GM12878 (cell line): Measurements from ENCODE around the gene LIPM. TPM values are rescaled to one million over a fixed set of nuclear protein-coding genes. Genes with fewer than 3 reads are reported as not detected.
A peak's percentile ranks its signal among the peaks of the same experiment; 100 is the strongest.

Experiments
- ATAC-seq: fragments of 200-7000 bp; cut with Tn5 transposase; 3 replicates; pipeline ENCODE4 v1.9.1; 2020; ENCODE audit warnings: mild to moderate bottlenecking, moderate library complexity
- BruUV-seq: library from RNA; stranded (reverse); fragments of 400-500 nt; replicated peaks from 2 replicates; lab custom pipeline; 2021; lab: Mats Ljungman, UMichigan
- CTCF ChIA-PET: fragments of 300-600 bp; sonication (Branson Sonifier 250); formaldehyde crosslinking; extraction: SDS; loops from one replicate; lab custom pipeline; 2021; ENCODE audit warnings: inconsistent platforms; lab: Yijun Ruan, JAX
- POLR2A ChIA-PET: fragments of 350-600 bp; formaldehyde crosslinking; extraction: SDS; loops from one replicate; lab custom pipeline; 2021; ENCODE audit warnings: inconsistent platforms; lab: Charles Lee
- RAD21 ChIA-PET: fragments of 300-600 bp; sonication (Branson Sonifier 250); formaldehyde crosslinking; loops from one replicate; lab custom pipeline; 2023; ENCODE audit warnings: antibody characterized with exemption; ENCODE audit not compliant: unreplicated experiment; lab: Charles Lee
- SMC1A ChIA-PET: fragments of 300-600 bp; sonication (Branson Sonifier 250); formaldehyde crosslinking; loops from one replicate; lab custom pipeline; 2023; ENCODE audit not compliant: unreplicated experiment, uncharacterized antibody; lab: Charles Lee
- DNase-seq: peaks from one replicate; pipeline ENCODE4 v3.0.0-alpha.2; 2011; ENCODE audit warnings: low read depth, low spot score
- FAIRE-seq: peaks from 3 replicates; lab custom pipeline; 2011; peaks lifted over from hg19 to GRCh38; lab: Jason Lieb, UNC
- H2AFZ ChIP-seq: 2 replicates; pipeline ENCODE4 v1.6.0; 2011; ENCODE audit warnings: low read depth, low read length, control low read depth; ENCODE audit not compliant: control insufficient read depth
- H3K27ac ChIP-seq: 2 replicates; pipeline ENCODE4 v1.5.1; 2011; ENCODE audit warnings: control low read depth; ENCODE audit not compliant: control insufficient read depth, insufficient read depth
- H3K27me3 ChIP-seq, 2 experiments: replicated peaks in 1 of 2; 2 replicates each; pipeline versions ENCODE4 v1.6.0 to v1.6.1; 2011; ENCODE audit warnings: low read length in 1 of 2; ENCODE audit not compliant: control insufficient read depth in 2 of 2, insufficient read depth in 2 of 2
- H3K36me3 ChIP-seq, 2 experiments: 2 replicates each; pipeline ENCODE4 v1.5.1; 2011; ENCODE audit warnings: low read length in 1 of 2; ENCODE audit not compliant: control insufficient read depth in 2 of 2, insufficient read depth in 2 of 2
- H3K4me1 ChIP-seq: 2 replicates; pipeline ENCODE4 v1.6.1; 2011; ENCODE audit warnings: mild to moderate bottlenecking, low read length, moderate library complexity, mixed read lengths; ENCODE audit not compliant: control insufficient read depth, insufficient read depth
- H3K4me2 ChIP-seq: 2 replicates; pipeline ENCODE4 v1.6.0; 2011; ENCODE audit warnings: control low read depth; ENCODE audit not compliant: control insufficient read depth, insufficient read depth
- H3K4me3 ChIP-seq: fragments of 200-600 bp; sonication (generic); 2 replicates; pipeline ENCODE4 v1.5.1; 2016
- H3K79me2 ChIP-seq: 2 replicates; pipeline ENCODE4 v1.6.0; 2011; ENCODE audit warnings: low read length; ENCODE audit not compliant: control insufficient read depth, insufficient read depth
- H3K9ac ChIP-seq: 2 replicates; pipeline ENCODE4 v1.8.0; 2011; ENCODE audit warnings: low read length, control low read depth, mixed read lengths; ENCODE audit not compliant: control insufficient read depth, insufficient read depth
- H3K9me3 ChIP-seq: replicated peaks from 3 replicates; pipeline ENCODE4 v1.5.1; 2011; ENCODE audit warnings: mild to moderate bottlenecking, low read length; ENCODE audit not compliant: control insufficient read depth, insufficient read depth
- H4K20me1 ChIP-seq: 2 replicates; pipeline ENCODE4 v1.6.0; 2011; ENCODE audit not compliant: control insufficient read depth, insufficient read depth
- BCL11A ChIP-seq: IDR thresholded peaks from 2 replicates; pipeline ENCODE4 v1.6.1; 2011; ENCODE audit warnings: low read depth, low read length
- MAX ChIP-seq: IDR thresholded peaks from 2 replicates; pipeline ENCODE4 v1.6.1; 2012; ENCODE audit warnings: low read depth, low read length, improper control_type of control experiment
- RUNX3 ChIP-seq: IDR thresholded peaks from 2 replicates; pipeline ENCODE4 v1.6.1; 2012; ENCODE audit warnings: low read length, inconsistent platforms
- WGBS: methylation state at CpG from one replicate; pipeline ENCODE4 v1.1.6; 2016; ENCODE audit warnings: low lambda C conversion rate; ENCODE audit not compliant: insufficient replicate concordance, insufficient coverage; ENCODE audit errors: missing lambda C conversion rate; 5-methylcytosine and 5-hydroxymethylcytosine counted together
- in situ Hi-C: fragments of 300-500 bp; cut with MboI; formaldehyde crosslinking; loops from 9 replicates; pipeline ENCODE4 v1.14.3; 2018; ENCODE audit warnings: mixed read lengths
- intact Hi-C: fragments of 100-400 bp; cut with micrococcal nuclease; formaldehyde crosslinking; loops from one replicate; pipeline ENCODE4 v1.14.2; 2022; ENCODE audit not compliant: unreplicated experiment
- polyA plus RNA-seq, 11 experiments: library from polyadenylated mRNA; depleted of rRNA in 4 of 11; unstranded in 6 of 11; stranded (reverse) in 5 of 11; fragments of >200 nt; fragmentation: Nextera tagmentation in 4 of 11; fragmentation: Illumina TruSeq in 1 of 11; extraction: Ambion mirVana in 4 of 11; extraction: Trizol in 1 of 11; gene quantifications; 1 replicate in 1 of 11; 2 replicates in 10 of 11; pipeline versions ENCODE4 v1.2.1 to v1.2.3, GENCODE V29; 2011 to 2016; ENCODE audit warnings: inconsistent platforms in 2 of 11, missing spikeins in 2 of 11, low read depth in 1 of 11
- total RNA-seq, 4 experiments: library from RNA; depleted of rRNA in 3 of 4; stranded (reverse); fragments of >200 nt in 3 of 4; fragmentation: Illumina TruSeq in 1 of 4; extraction: Trizol in 1 of 4; gene quantifications; 2 replicates each; pipeline versions ENCODE4 v1.2.1 to v1.2.3, GENCODE V29; 2013 to 2021

The LIPM gene
- total and polyA plus RNA-seq, 10 of the 15 experiments (the other 5 are each of a cell fraction or from before 2014, with no cell fraction given) = not detected

- in situ Hi-C loops = no loop called here
- FAIRE-seq = no peak
Observed at GRCh38 chr10:88783724-88784123, 18.8 kb upstream of the LIPM start.

GRCh38 chr10:88786032-88786770 is 16.3 kb upstream of the LIPM start:
- ChIA-PET RAD21 (no interaction called here), CTCF (no interaction called here), POLR2A (no interaction called here), SMC1A (no interaction called here)
- TF ChIP-seq MAX = no peak
- Histone ChIP-seq H3K27me3 (no peaks in the 10 kb centered on the region), H3K9me3 (no peaks in the 10 kb centered on the region; the same call in 2 of the 3 replicates), H4K20me1 (no peaks in the 10 kb centered on the region), H3K4me1 (no peaks in the 10 kb centered on the region), H2AFZ (no peak overlapping the region), H3K9ac (no peak overlapping the region), H3K4me2 (no peak overlapping the region), H3K27ac (no peak overlapping the region), H3K79me2 (no peaks in the 10 kb centered on the region), H3K36me3 (no peaks in the 10 kb centered on the region), H3K4me3 (no peak overlapping the region)
- DNase-seq (no peak), ATAC-seq (no peak), FAIRE-seq (no peak)
- intact Hi-C loops (no loop called here), in situ Hi-C loops (no loop called here)
- no TSS peak for BruUV-seq
- WGBS = 81% methylated on average over 10 of the region's 10 CpGs

More at GRCh38 chr10:88783724-88784123, 18.8 kb upstream of the LIPM start:
- no peak overlapping the region for H3K9ac ChIP-seq
- ChIA-PET RAD21 (no interaction called here), CTCF (no interaction called here), POLR2A (no interaction called here), SMC1A (interaction anchor here (0.7 kb wide), 1 partner anchor 196 kb away, joined by 4 read pairs; no protein-coding TSS in a partner anchor)
- intact Hi-C loops = no loop called here
- H3K79me2 ChIP-seq = no peaks in the 10 kb centered on the region
- no TSS peak for BruUV-seq
- no peak overlapping the region for H2AFZ ChIP-seq
- ATAC-seq = peak; percentile 42; the same call in 1 of the 3 replicates
- DNase-seq = no peak
- WGBS = 33% methylated on average over 3 of the region's 3 CpGs
- H3K4me1 ChIP-seq = no peaks in the 10 kb centered on the region
- no peaks in the 10 kb centered on the region for H4K20me1 ChIP-seq
- H3K36me3 ChIP-seq = no peaks in the 10 kb centered on the region
- H3K4me2 ChIP-seq = 0 out of 2 replicates have a peak overlapping the region, but pooled peaks have one; percentile 8
- H3K9me3 ChIP-seq = no peaks in the 10 kb centered on the region; the same call in 2 of the 3 replicates
- no peak overlapping the region for H3K27ac ChIP-seq
- H3K27me3 ChIP-seq = no peaks in the 10 kb centered on the region
- TF ChIP-seq RUNX3 (peak; percentile 73), BCL11A (no peak)
- H3K4me3 ChIP-seq = no peak overlapping the region
